GM12878 (cell line): ENCODE data around the gene ADNP2. TPM values are rescaled to one million over a fixed set of nuclear protein-coding genes. Genes with fewer than 3 reads are reported as not detected.

Source experiments
- ATAC-seq: fragments of 200-7000 bp; cut with Tn5 transposase; 3 replicates; pipeline ENCODE4 v1.9.1; 2020; ENCODE audit warnings: mild to moderate bottlenecking, moderate library complexity
- BruUV-seq: library from RNA; stranded (reverse); fragments of 400-500 nt; replicated peaks from 2 replicates; lab custom pipeline; 2021; lab: Mats Ljungman, UMichigan
- CTCF ChIA-PET: fragments of 300-600 bp; sonication (Branson Sonifier 250); formaldehyde crosslinking; extraction: SDS; loops from one replicate; lab custom pipeline; 2021; ENCODE audit warnings: inconsistent platforms; lab: Yijun Ruan, JAX
- POLR2A ChIA-PET: fragments of 350-600 bp; formaldehyde crosslinking; extraction: SDS; loops from one replicate; lab custom pipeline; 2021; ENCODE audit warnings: inconsistent platforms; lab: Charles Lee
- RAD21 ChIA-PET: fragments of 300-600 bp; sonication (Branson Sonifier 250); formaldehyde crosslinking; loops from one replicate; lab custom pipeline; 2023; ENCODE audit warnings: antibody characterized with exemption; ENCODE audit not compliant: unreplicated experiment; lab: Charles Lee
- SMC1A ChIA-PET: fragments of 300-600 bp; sonication (Branson Sonifier 250); formaldehyde crosslinking; loops from one replicate; lab custom pipeline; 2023; ENCODE audit not compliant: unreplicated experiment, uncharacterized antibody; lab: Charles Lee
- DNase-seq: peaks from one replicate; pipeline ENCODE4 v3.0.0-alpha.2; 2011; ENCODE audit warnings: low read depth, low spot score
- FAIRE-seq: peaks from 3 replicates; lab custom pipeline; 2011; peaks lifted over from hg19 to GRCh38; lab: Jason Lieb, UNC
- H2AFZ ChIP-seq: 2 replicates; pipeline ENCODE4 v1.6.0; 2011; ENCODE audit warnings: low read depth, low read length, control low read depth; ENCODE audit not compliant: control insufficient read depth
- H3K27ac ChIP-seq: 2 replicates; pipeline ENCODE4 v1.5.1; 2011; ENCODE audit warnings: control low read depth; ENCODE audit not compliant: control insufficient read depth, insufficient read depth
- H3K27me3 ChIP-seq, 2 experiments: replicated peaks in 1 of 2; 2 replicates each; pipeline versions ENCODE4 v1.6.0 to v1.6.1; 2011; ENCODE audit warnings: low read length in 1 of 2; ENCODE audit not compliant: control insufficient read depth in 2 of 2, insufficient read depth in 2 of 2
- H3K36me3 ChIP-seq, 2 experiments: 2 replicates each; pipeline ENCODE4 v1.5.1; 2011; ENCODE audit warnings: low read length in 1 of 2; ENCODE audit not compliant: control insufficient read depth in 2 of 2, insufficient read depth in 2 of 2
- H3K4me1 ChIP-seq: 2 replicates; pipeline ENCODE4 v1.6.1; 2011; ENCODE audit warnings: mild to moderate bottlenecking, low read length, moderate library complexity, mixed read lengths; ENCODE audit not compliant: control insufficient read depth, insufficient read depth
- H3K4me2 ChIP-seq: 2 replicates; pipeline ENCODE4 v1.6.0; 2011; ENCODE audit warnings: control low read depth; ENCODE audit not compliant: control insufficient read depth, insufficient read depth
- H3K4me3 ChIP-seq: fragments of 200-600 bp; sonication (generic); 2 replicates; pipeline ENCODE4 v1.5.1; 2016
- H3K79me2 ChIP-seq: 2 replicates; pipeline ENCODE4 v1.6.0; 2011; ENCODE audit warnings: low read length; ENCODE audit not compliant: control insufficient read depth, insufficient read depth
- H3K9ac ChIP-seq: 2 replicates; pipeline ENCODE4 v1.8.0; 2011; ENCODE audit warnings: low read length, control low read depth, mixed read lengths; ENCODE audit not compliant: control insufficient read depth, insufficient read depth
- H3K9me3 ChIP-seq: replicated peaks from 3 replicates; pipeline ENCODE4 v1.5.1; 2011; ENCODE audit warnings: mild to moderate bottlenecking, low read length; ENCODE audit not compliant: control insufficient read depth, insufficient read depth
- H4K20me1 ChIP-seq: 2 replicates; pipeline ENCODE4 v1.6.0; 2011; ENCODE audit not compliant: control insufficient read depth, insufficient read depth
- ETV6 ChIP-seq, 2 experiments: fragments of 450-650 bp in 1 of 2; IDR thresholded peaks in 1 of 2; conservative IDR thresholded peaks in 1 of 2; 2 replicates each; pipeline ENCODE4 v1.6.1; 2014; ENCODE audit warnings: antibody characterized with exemption in 1 of 2, borderline replicate concordance in 1 of 2, low read depth in 1 of 2, mild to moderate bottlenecking in 1 of 2, moderate library complexity in 1 of 2
- FOXK2 ChIP-seq: fragments of 450-650 bp; IDR thresholded peaks from 2 replicates; pipeline ENCODE4 v1.6.1; 2017; ENCODE audit warnings: mild to moderate bottlenecking, moderate library complexity
- GABPA ChIP-seq: IDR thresholded peaks from 2 replicates; pipeline ENCODE4 v1.6.1; 2014; ENCODE audit warnings: antibody characterized with exemption, low read depth, mild to moderate bottlenecking, inconsistent platforms
- NBN ChIP-seq: fragments of 450-650 bp; IDR thresholded peaks from 2 replicates; pipeline ENCODE4 v1.6.1; 2016
- RAD51 ChIP-seq: fragments of 450-650 bp; IDR thresholded peaks from 2 replicates; pipeline ENCODE4 v1.6.1; 2016; ENCODE audit warnings: moderate library complexity, mild to moderate bottlenecking, inconsistent platforms
- RELA ChIP-seq: fragments of 450-650 bp; IDR thresholded peaks from 2 replicates; pipeline ENCODE4 v1.8.0; 2014; ENCODE audit warnings: borderline replicate concordance; ENCODE audit not compliant: partially characterized antibody
- SP1 ChIP-seq: IDR thresholded peaks from one replicate; pipeline ENCODE4 v1.6.1; 2011; ENCODE audit warnings: low read depth, low read length
- SREBF2 ChIP-seq: IDR thresholded peaks from 2 replicates; pipeline ENCODE4 v1.6.1; 2012; ENCODE audit warnings: mild to moderate bottlenecking, low read length
- TAF1 ChIP-seq: IDR thresholded peaks from 2 replicates; pipeline ENCODE4 v1.6.1; 2011; ENCODE audit warnings: mild to moderate bottlenecking, low read depth, low read length, borderline replicate concordance
- YBX1 ChIP-seq: fragments of 450-650 bp; IDR thresholded peaks from 2 replicates; pipeline ENCODE4 v1.6.1; 2016; ENCODE audit warnings: antibody characterized with exemption
- WGBS: methylation state at CpG from one replicate; pipeline ENCODE4 v1.1.6; 2016; ENCODE audit warnings: low lambda C conversion rate; ENCODE audit not compliant: insufficient replicate concordance, insufficient coverage; ENCODE audit errors: missing lambda C conversion rate; 5-methylcytosine and 5-hydroxymethylcytosine counted together
- in situ Hi-C: fragments of 300-500 bp; cut with MboI; formaldehyde crosslinking; loops from 9 replicates; pipeline ENCODE4 v1.14.3; 2018; ENCODE audit warnings: mixed read lengths
- intact Hi-C: fragments of 100-400 bp; cut with micrococcal nuclease; formaldehyde crosslinking; loops from one replicate; pipeline ENCODE4 v1.14.2; 2022; ENCODE audit not compliant: unreplicated experiment
- polyA plus RNA-seq, 11 experiments: library from polyadenylated mRNA; depleted of rRNA in 4 of 11; unstranded in 6 of 11; stranded (reverse) in 5 of 11; fragments of >200 nt; fragmentation: Nextera tagmentation in 4 of 11; fragmentation: Illumina TruSeq in 1 of 11; extraction: Ambion mirVana in 4 of 11; extraction: Trizol in 1 of 11; gene quantifications; 1 replicate in 1 of 11; 2 replicates in 10 of 11; pipeline versions ENCODE4 v1.2.1 to v1.2.3, GENCODE V29; 2011 to 2016; ENCODE audit warnings: inconsistent platforms in 2 of 11, missing spikeins in 2 of 11, low read depth in 1 of 11
- total RNA-seq, 4 experiments: library from RNA; depleted of rRNA in 3 of 4; stranded (reverse); fragments of >200 nt in 3 of 4; fragmentation: Illumina TruSeq in 1 of 4; extraction: Trizol in 1 of 4; gene quantifications; 2 replicates each; pipeline versions ENCODE4 v1.2.1 to v1.2.3, GENCODE V29; 2013 to 2021
- TF ChIP-seq, protein P1 (sequence below): fragments of 450-650 bp; formaldehyde crosslinking; IDR thresholded peaks from 2 replicates; pipeline ENCODE4 v1.4.0; 2020; ENCODE audit warnings: mild to moderate bottlenecking, moderate library complexity
- TF ChIP-seq, protein P2 (sequence below): fragments of 450-650 bp; IDR thresholded peaks from 2 replicates; pipeline ENCODE4 v1.6.1; 2017; ENCODE audit warnings: low read depth, mild to moderate bottlenecking, moderate library complexity
- TF ChIP-seq, protein P3 (sequence below): IDR thresholded peaks from 2 replicates; pipeline ENCODE4 v1.6.1; 2012; ENCODE audit warnings: improper control_type of control experiment, low read depth, low read length; ENCODE audit not compliant: insufficient replicate concordance

The ADNP2 gene
- total and polyA plus RNA-seq, 10 of the 15 experiments (the other 5 are each of a cell fraction or from before 2014, with no cell fraction given): 3.7 to 25.1 (median 13.0) TPM

DNA sequence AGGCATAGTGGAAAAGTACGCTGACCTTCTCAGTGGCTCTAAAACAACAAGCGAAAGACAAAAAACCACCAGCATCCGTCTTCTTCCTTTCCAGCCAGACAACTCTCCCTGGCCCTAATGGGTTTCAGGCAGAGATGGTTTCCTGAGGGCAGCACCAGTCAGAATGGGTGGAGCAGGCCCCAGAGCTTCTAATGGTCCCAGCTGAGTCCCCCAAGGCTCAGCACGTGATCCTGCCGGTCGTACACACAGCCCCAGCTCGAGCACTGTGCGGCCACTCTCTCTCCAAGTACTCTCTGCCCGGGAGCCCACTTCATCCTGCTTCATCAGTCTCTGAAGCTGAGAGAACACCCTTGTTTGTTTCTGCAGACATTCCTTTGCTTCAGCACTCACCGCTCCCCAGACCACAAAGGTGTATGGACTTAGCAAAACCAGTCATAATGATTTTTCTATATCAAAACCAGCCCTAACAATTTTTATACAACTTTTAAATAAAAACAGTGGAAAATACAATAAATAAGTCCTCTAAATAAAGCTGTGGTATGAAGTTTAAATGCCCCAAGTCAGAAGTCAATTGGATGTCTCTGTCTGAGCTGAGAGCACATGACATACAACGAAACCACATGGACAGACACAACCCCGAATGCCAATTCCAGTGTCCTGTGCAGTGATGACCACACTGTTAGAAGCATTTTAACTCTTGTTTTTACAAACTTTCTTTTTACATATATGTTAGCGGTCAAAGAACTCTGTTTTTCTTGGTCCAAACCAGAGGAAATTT, 74.4 kb downstream of the ADNP2 start:
- no peak overlapping the region for H3K4me3 ChIP-seq
- no peaks in the 10 kb centered on the region; a peak in 1 of 4 replicates for H3K27me3 ChIP-seq
- H3K27ac ChIP-seq: no peak overlapping the region
- ChIA-PET CTCF (interaction anchor here (2.4 kb wide), 1 partner anchor 72 kb away, joined by 6 read pairs; no protein-coding TSS in a partner anchor), POLR2A (interaction anchor here (1.2 to 1.8 kb wide), 2 partner anchors 8 to 71 kb away, joined by 3 to 8 read pairs; no protein-coding TSS in a partner anchor), RAD21 (no interaction called here), SMC1A (interaction anchor here (1.6 to 2.9 kb wide), 3 partner anchors 8 to 20 kb away, joined by 4 to 13 read pairs (median 8); no protein-coding TSS in a partner anchor)
- no peak overlapping the region for H3K4me2 ChIP-seq
- WGBS: 69% methylated on average over 13 of the region's 13 CpGs
- FAIRE-seq (no peak), DNase-seq (no peak), ATAC-seq (no peak)
- H2AFZ ChIP-seq: no peak overlapping the region
- BruUV-seq: no TSS peak
- H3K4me1 ChIP-seq: peaks cover 10% of the 10 kb centered on the region
- no peaks in the 10 kb centered on the region for H3K79me2 ChIP-seq
- intact Hi-C loops: no loop called here
- no peaks in the 10 kb centered on the region for H3K36me3 ChIP-seq
- no peak overlapping the region for H3K9ac ChIP-seq
- no peaks in the 10 kb centered on the region for H4K20me1 ChIP-seq
- H3K9me3 ChIP-seq: no peaks in the 10 kb centered on the region; the same call in 2 of the 3 replicates
- in situ Hi-C loops: no loop called here
- TF ChIP-seq, protein P1, sequence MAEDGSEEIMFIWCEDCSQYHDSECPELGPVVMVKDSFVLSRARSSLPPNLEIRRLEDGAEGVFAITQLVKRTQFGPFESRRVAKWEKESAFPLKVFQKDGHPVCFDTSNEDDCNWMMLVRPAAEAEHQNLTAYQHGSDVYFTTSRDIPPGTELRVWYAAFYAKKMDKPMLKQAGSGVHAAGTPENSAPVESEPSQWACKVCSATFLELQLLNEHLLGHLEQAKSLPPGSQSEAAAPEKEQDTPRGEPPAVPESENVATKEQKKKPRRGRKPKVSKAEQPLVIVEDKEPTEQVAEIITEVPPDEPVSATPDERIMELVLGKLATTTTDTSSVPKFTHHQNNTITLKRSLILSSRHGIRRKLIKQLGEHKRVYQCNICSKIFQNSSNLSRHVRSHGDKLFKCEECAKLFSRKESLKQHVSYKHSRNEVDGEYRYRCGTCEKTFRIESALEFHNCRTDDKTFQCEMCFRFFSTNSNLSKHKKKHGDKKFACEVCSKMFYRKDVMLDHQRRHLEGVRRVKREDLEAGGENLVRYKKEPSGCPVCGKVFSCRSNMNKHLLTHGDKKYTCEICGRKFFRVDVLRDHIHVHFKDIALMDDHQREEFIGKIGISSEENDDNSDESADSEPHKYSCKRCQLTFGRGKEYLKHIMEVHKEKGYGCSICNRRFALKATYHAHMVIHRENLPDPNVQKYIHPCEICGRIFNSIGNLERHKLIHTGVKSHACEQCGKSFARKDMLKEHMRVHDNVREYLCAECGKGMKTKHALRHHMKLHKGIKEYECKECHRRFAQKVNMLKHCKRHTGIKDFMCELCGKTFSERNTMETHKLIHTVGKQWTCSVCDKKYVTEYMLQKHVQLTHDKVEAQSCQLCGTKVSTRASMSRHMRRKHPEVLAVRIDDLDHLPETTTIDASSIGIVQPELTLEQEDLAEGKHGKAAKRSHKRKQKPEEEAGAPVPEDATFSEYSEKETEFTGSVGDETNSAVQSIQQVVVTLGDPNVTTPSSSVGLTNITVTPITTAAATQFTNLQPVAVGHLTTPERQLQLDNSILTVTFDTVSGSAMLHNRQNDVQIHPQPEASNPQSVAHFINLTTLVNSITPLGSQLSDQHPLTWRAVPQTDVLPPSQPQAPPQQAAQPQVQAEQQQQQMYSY (CRISPR knock-in tag): no peak
- no peak for TF ChIP-seq TAF1
- TF ChIP-seq, protein P2, sequence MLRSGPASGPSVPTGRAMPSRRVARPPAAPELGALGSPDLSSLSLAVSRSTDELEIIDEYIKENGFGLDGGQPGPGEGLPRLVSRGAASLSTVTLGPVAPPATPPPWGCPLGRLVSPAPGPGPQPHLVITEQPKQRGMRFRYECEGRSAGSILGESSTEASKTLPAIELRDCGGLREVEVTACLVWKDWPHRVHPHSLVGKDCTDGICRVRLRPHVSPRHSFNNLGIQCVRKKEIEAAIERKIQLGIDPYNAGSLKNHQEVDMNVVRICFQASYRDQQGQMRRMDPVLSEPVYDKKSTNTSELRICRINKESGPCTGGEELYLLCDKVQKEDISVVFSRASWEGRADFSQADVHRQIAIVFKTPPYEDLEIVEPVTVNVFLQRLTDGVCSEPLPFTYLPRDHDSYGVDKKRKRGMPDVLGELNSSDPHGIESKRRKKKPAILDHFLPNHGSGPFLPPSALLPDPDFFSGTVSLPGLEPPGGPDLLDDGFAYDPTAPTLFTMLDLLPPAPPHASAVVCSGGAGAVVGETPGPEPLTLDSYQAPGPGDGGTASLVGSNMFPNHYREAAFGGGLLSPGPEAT: no peak
- no peak for TF ChIP-seq FOXK2
- TF ChIP-seq, protein P3, sequence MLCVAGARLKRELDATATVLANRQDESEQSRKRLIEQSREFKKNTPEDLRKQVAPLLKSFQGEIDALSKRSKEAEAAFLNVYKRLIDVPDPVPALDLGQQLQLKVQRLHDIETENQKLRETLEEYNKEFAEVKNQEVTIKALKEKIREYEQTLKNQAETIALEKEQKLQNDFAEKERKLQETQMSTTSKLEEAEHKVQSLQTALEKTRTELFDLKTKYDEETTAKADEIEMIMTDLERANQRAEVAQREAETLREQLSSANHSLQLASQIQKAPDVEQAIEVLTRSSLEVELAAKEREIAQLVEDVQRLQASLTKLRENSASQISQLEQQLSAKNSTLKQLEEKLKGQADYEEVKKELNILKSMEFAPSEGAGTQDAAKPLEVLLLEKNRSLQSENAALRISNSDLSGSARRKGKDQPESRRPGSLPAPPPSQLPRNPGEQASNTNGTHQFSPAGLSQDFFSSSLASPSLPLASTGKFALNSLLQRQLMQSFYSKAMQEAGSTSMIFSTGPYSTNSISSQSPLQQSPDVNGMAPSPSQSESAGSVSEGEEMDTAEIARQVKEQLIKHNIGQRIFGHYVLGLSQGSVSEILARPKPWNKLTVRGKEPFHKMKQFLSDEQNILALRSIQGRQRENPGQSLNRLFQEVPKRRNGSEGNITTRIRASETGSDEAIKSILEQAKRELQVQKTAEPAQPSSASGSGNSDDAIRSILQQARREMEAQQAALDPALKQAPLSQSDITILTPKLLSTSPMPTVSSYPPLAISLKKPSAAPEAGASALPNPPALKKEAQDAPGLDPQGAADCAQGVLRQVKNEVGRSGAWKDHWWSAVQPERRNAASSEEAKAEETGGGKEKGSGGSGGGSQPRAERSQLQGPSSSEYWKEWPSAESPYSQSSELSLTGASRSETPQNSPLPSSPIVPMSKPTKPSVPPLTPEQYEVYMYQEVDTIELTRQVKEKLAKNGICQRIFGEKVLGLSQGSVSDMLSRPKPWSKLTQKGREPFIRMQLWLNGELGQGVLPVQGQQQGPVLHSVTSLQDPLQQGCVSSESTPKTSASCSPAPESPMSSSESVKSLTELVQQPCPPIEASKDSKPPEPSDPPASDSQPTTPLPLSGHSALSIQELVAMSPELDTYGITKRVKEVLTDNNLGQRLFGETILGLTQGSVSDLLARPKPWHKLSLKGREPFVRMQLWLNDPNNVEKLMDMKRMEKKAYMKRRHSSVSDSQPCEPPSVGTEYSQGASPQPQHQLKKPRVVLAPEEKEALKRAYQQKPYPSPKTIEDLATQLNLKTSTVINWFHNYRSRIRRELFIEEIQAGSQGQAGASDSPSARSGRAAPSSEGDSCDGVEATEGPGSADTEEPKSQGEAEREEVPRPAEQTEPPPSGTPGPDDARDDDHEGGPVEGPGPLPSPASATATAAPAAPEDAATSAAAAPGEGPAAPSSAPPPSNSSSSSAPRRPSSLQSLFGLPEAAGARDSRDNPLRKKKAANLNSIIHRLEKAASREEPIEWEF: no peak
- no peak for TF ChIP-seq RELA
- no peak for TF ChIP-seq NBN
- no peak for TF ChIP-seq ETV6 (conservative IDR thresholded peaks at IDR 0.05 in 1 of 2, IDR thresholded peaks at IDR 0.05 in 1 of 2; ENCODE audit: borderline replicate concordance in 1 of 2, low read depth in 1 of 2)
- no peak for TF ChIP-seq GABPA
- no peak for TF ChIP-seq RAD51
- no peak for TF ChIP-seq SREBF2
- no peak for TF ChIP-seq YBX1
- no peak for TF ChIP-seq SP1
